CD8-positive, alpha-beta memory T cell (primary cell): ENCODE measurements around the gene CD300A. TPM values are rescaled to one million over a fixed set of nuclear protein-coding genes. Genes with fewer than 3 reads are reported as not detected.

Source experiments
- CTCF ChIA-PET: fragments of 350-600 bp; sonication (Branson Sonifier 250); formaldehyde crosslinking; loops from one replicate; lab custom pipeline; 2021; ENCODE audit warnings: antibody characterized with exemption; lab: Charles Lee
- POLR2A ChIA-PET: fragments of 350-600 bp; sonication (Branson Sonifier 250); formaldehyde crosslinking; loops from one replicate; lab custom pipeline; 2021; ENCODE audit warnings: antibody characterized with exemption; lab: Charles Lee
- DNase-seq, 5 donors: peaks; one replicate each; pipeline versions ENCODE4 v3.0.0 to v3.0.0-alpha.2; 2020 to 2022; ENCODE audit warnings: mixed read lengths in 1 of 5
- H3K27ac ChIP-seq: one replicate; pipeline ENCODE4 v1.7.0; 2013; ENCODE audit warnings: low read depth, mild to moderate bottlenecking, low read length, moderate library complexity
- H3K27me3 ChIP-seq: 2 replicates; pipeline ENCODE4 v1.7.0; 2013; ENCODE audit warnings: low read length, mild to moderate bottlenecking; ENCODE audit not compliant: insufficient read depth, poor library complexity, severe bottlenecking
- H3K36me3 ChIP-seq: 2 replicates; pipeline ENCODE4 v1.7.0; 2013; ENCODE audit warnings: mild to moderate bottlenecking, low read length, moderate library complexity; ENCODE audit not compliant: insufficient read depth
- H3K4me1 ChIP-seq: 2 replicates; pipeline ENCODE4 v1.7.0; 2013; ENCODE audit warnings: mild to moderate bottlenecking, low read length, moderate library complexity; ENCODE audit not compliant: insufficient read depth
- H3K4me3 ChIP-seq: 2 replicates; pipeline ENCODE4 v1.7.0; 2013; ENCODE audit warnings: mild to moderate bottlenecking, low read length
- H3K9me3 ChIP-seq: 2 replicates; pipeline ENCODE4 v1.7.0; 2013; ENCODE audit warnings: mild to moderate bottlenecking, low read length
- H3K27ac Mint-ChIP-seq, 8 donors: one replicate each; pipeline ENCODE4 v1.8.0; 2020 to 2021; ENCODE audit warnings: mixed read lengths in 8 of 8, mild to moderate bottlenecking in 6 of 8, inconsistent platforms in 3 of 8, moderate library complexity in 3 of 8
- H3K27me3 Mint-ChIP-seq, 2 donors: one replicate each; pipeline ENCODE4 v1.8.0; 2020 to 2021; ENCODE audit warnings: mixed read lengths in 2 of 2, mild to moderate bottlenecking in 1 of 2, moderate library complexity in 1 of 2
- H3K36me3 Mint-ChIP-seq, 3 donors: one replicate each; pipeline ENCODE4 v1.8.0; 2020 to 2021; ENCODE audit warnings: mixed read lengths in 3 of 3, inconsistent platforms in 1 of 3, mild to moderate bottlenecking in 1 of 3
- H3K4me1 Mint-ChIP-seq, 3 donors: one replicate each; pipeline ENCODE4 v1.8.0; 2020 to 2021; ENCODE audit warnings: mixed read lengths in 3 of 3, inconsistent platforms in 1 of 3, mild to moderate bottlenecking in 1 of 3
- H3K4me3 Mint-ChIP-seq, 7 donors: one replicate each; pipeline ENCODE4 v1.8.0; 2020 to 2021; ENCODE audit warnings: mixed read lengths in 7 of 7, mild to moderate bottlenecking in 6 of 7, moderate library complexity in 4 of 7, inconsistent platforms in 2 of 7
- H3K9me3 Mint-ChIP-seq, 5 donors: one replicate each; pipeline ENCODE4 v1.8.0; 2020 to 2022; ENCODE audit warnings: mixed read lengths in 5 of 5, mild to moderate bottlenecking in 3 of 5, moderate library complexity in 2 of 5, inconsistent platforms in 1 of 5
- polyA plus RNA-seq: library from polyadenylated mRNA; unstranded; fragments of 300-500 nt; fragmentation: Illumina TruSeq; gene quantifications from one replicate; pipeline ENCODE4 v1.2.3, GENCODE V29; 2021
- total RNA-seq, 2 experiments: library from RNA; stranded (reverse); gene quantifications; one replicate each; pipeline ENCODE4 v1.2.3, GENCODE V29; 2021

Gene CD300A
- total and polyA plus RNA-seq, 3 experiments from 2014 or later, result 3.1 to 121 (median 3.8) TPM

DNA sequence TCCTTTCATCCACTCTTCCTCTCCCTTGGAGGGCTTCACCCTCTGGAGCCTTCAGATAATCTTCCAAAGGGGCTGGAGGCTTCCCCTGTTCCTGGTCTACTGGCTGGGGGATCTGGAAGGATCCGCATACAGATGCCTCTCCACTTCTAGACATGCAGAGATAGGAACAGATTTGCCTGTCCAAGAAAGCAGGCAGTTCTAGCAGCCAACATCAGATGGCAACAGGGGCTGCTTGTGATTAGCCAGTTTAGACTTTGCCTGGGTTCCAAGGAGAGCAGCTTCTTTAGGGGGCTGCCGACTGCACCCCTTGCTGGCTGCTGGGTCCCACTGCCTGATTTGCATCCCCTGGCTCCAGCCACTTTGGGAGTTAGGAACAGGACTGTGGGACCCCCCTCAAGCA lies 6.2 kb upstream of the CD300A start:
- H3K9me3 ChIP-seq, result no peaks in the 10 kb centered on the region
- H3K4me3 Mint-ChIP-seq, result peak overlapping the region in 1 of 7 donors; percentile 37
- no peaks in the 10 kb centered on the region for H3K27me3 ChIP-seq
- H3K27me3 Mint-ChIP-seq, result peaks cover 0 to 4% of the 10 kb centered on the region in 2 donors
- H3K9me3 Mint-ChIP-seq, result no peaks in the 10 kb centered on the region
- POLR2A ChIA-PET, result no interaction called here
- no peak overlapping the region for H3K27ac ChIP-seq
- peaks cover 52% of the 10 kb centered on the region for H3K4me1 ChIP-seq
- H3K27ac Mint-ChIP-seq, result peak overlapping the region in 3 of 8 donors; percentile 21 to 81 (median 77)
- DNase-seq, result no peak
- CTCF ChIA-PET, result interaction anchor here (6.8 to 10.9 kb wide), 2 partner anchors 19 to 81 kb away, joined by 57 to 88 read pairs; no protein-coding TSS in a partner anchor
- H3K36me3 Mint-ChIP-seq, result no peaks in the 10 kb centered on the region
- H3K4me3 ChIP-seq, result no peak overlapping the region
- H3K4me1 Mint-ChIP-seq, result peaks cover 38 to 55% (median 46%) of the 10 kb centered on the region in 3 donors
- no peaks in the 10 kb centered on the region for H3K36me3 ChIP-seq

DNA sequence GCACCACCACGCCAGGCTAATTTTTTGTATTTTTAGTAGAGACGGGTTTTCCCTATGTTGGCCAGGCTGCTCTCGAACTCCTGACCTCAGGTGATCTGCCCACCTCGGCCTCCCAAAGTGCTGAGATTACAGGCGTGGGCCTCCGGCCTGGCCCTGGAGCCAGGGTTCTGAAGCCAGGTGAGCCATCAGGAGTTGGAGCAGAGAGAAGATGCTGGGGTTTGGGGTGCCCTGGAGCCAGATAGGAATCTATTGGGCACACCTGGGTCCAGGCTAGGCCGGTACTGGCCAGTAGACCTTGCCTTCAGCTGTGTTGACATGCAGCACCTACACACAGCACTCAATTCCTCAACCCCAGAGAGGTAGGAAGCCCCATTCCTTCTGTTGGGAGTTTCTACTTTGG lies 5.4 kb upstream of the CD300A start:
- no peaks in the 10 kb centered on the region for H3K9me3 ChIP-seq
- H3K4me3 ChIP-seq, result no peak overlapping the region
- Mint-ChIP-seq H3K36me3 (no peaks in the 10 kb centered on the region), H3K4me1 (peaks cover 33 to 52% (median 42%) of the 10 kb centered on the region in 3 donors), H3K4me3 (peak overlapping the region in 2 of 7 donors; percentile 15 to 77), H3K9me3 (no peaks in the 10 kb centered on the region), H3K27ac (peak overlapping the region in 4 of 8 donors; percentile 48 to 89 (median 58)), H3K27me3 (peaks cover 0 to 4% of the 10 kb centered on the region in 2 donors)
- no peak for DNase-seq
- H3K27ac ChIP-seq, result no peak overlapping the region
- peaks cover 59% of the 10 kb centered on the region for H3K4me1 ChIP-seq
- no peaks in the 10 kb centered on the region for H3K27me3 ChIP-seq
- no peaks in the 10 kb centered on the region for H3K36me3 ChIP-seq
- ChIA-PET POLR2A (no interaction called here), CTCF (interaction anchor here (1.0 to 10.9 kb wide), 2 partner anchors 11 to 81 kb away, joined by 3 to 88 read pairs; no protein-coding TSS in a partner anchor)

DNA sequence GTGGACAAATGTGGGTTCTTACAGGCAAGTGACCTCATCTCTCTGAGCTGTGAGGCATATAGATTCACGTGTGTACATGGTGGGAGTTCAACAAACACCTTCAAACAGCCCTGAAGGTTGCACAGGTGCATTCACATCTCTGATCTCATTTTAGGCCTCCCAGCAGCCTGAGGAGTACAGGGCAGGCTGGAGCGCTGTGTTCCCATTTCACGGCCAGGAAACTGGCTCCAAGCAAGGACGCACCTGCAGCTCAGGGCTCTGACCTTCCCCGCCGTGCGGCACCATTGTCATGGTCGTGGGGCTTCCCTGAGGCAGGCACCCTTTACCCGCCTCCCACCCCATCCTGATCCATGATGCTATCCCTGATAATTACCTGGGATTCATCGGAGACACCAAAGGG lies 4.8 kb upstream of the CD300A start:
- ChIA-PET CTCF (interaction anchor here (1.0 kb wide), 1 partner anchor 10 kb away, joined by 3 read pairs; no protein-coding TSS in a partner anchor), POLR2A (no interaction called here)
- Mint-ChIP-seq H3K27ac (peak overlapping the region in 5 of 8 donors; percentile 48 to 89 (median 61)), H3K27me3 (peaks cover 0 to 4% of the 10 kb centered on the region in 2 donors), H3K36me3 (peaks cover 0 to 3% (median 0%) of the 10 kb centered on the region in 3 donors), H3K4me1 (peaks cover 32 to 52% (median 40%) of the 10 kb centered on the region in 3 donors), H3K9me3 (no peaks in the 10 kb centered on the region), H3K4me3 (peak overlapping the region in 6 of 7 donors; percentile 17 to 77 (median 43))
- Histone ChIP-seq H3K4me3 (no peak overlapping the region), H3K9me3 (no peaks in the 10 kb centered on the region), H3K36me3 (no peaks in the 10 kb centered on the region), H3K4me1 (peaks cover 64% of the 10 kb centered on the region), H3K27me3 (no peaks in the 10 kb centered on the region), H3K27ac (no peak overlapping the region)
- no peak for DNase-seq

DNA sequence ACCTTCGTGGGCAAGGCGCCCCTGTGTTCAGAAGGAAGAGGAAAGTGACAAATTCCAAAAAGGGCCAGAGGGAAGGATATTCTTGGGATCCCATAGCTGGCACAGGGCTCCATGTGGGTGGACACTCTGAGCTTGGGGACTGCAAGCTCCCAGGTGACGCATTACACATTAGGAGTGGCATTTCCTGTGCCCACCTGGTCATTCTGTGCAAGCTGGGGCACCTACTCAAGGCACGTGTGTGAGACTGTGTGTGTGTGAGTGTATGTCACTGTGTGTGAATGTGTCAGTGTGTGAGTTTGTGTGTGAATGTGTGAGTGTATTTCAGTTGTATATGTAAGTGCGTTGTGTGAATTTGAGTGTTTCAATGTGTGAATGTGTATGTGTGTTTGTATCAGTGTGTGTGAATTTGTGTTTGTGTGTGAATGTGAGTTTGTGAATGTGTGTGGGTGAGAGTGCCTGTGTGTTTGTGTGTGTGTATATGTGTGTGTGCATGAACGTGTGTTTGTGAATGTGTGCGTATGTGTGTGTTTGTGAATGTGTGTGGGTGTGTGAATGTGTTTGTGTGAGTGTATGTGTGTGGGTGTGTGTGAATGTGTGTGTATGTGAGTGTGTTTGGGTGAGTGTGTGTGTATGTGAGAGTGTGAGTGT lies 1.6 kb upstream of the CD300A start:
- no peak for DNase-seq
- Mint-ChIP-seq H3K36me3 (peaks cover 0 to 9% (median 0%) of the 10 kb centered on the region in 3 donors), H3K27me3 (peaks cover 0 to 4% of the 10 kb centered on the region in 2 donors), H3K9me3 (no peaks in the 10 kb centered on the region), H3K27ac (no peak overlapping the region), H3K4me3 (no peak overlapping the region), H3K4me1 (peaks cover 31 to 41% (median 33%) of the 10 kb centered on the region in 3 donors)
- Histone ChIP-seq H3K4me3 (peak overlapping the region; percentile 64), H3K27ac (peak overlapping the region; percentile 22), H3K9me3 (no peaks in the 10 kb centered on the region), H3K4me1 (peaks cover 58% of the 10 kb centered on the region), H3K36me3 (no peaks in the 10 kb centered on the region), H3K27me3 (no peaks in the 10 kb centered on the region)
- ChIA-PET POLR2A (no interaction called here), CTCF (no interaction called here)

DNA sequence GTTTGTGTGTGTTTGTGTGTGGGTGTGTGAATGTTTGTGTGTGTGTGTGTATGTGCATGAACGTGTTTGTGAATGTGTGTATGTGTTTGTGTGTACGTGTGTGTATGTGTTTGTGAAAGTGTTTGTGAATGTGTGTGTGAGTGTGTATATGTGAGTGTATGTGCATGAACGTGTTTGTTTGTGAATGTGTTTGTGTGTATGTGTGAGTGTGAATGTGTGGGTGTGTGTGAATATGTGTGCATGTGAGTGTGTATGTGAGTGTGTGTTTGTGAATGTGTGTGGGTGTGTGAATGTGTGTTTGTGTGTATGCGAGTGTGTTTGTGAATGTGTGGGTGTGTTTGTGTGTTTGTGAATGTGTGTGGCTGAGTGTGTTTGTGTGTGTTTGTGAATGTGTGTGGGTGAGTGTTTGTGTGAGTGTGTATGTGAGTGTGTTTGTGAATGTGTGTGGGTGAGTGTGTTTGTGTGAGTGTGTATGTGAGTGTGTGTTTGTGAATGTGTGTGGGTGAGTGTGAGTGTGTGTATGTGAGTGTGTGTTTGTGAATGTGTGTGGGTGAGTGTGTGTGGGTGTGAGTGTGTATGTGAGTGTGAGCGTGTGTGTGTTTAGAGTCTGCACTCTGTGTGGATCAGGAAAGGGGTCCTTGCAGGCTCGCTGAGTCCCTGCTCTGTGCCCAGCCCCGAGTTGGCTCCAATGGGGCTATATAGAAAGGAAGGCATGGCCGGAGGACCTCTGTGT lies 890 bp upstream of the CD300A start:
- peaks cover 65% of the 10 kb centered on the region for H3K4me1 ChIP-seq
- CTCF ChIA-PET, result interaction anchor here (1.0 to 1.1 kb wide), 3 partner anchors 8 to 86 kb away, joined by 3 read pairs; no protein-coding TSS in a partner anchor
- POLR2A ChIA-PET, result interaction anchor here (1.2 kb wide), 1 partner anchor 179 kb away, joined by 3 read pairs; no protein-coding TSS in a partner anchor

DNA sequence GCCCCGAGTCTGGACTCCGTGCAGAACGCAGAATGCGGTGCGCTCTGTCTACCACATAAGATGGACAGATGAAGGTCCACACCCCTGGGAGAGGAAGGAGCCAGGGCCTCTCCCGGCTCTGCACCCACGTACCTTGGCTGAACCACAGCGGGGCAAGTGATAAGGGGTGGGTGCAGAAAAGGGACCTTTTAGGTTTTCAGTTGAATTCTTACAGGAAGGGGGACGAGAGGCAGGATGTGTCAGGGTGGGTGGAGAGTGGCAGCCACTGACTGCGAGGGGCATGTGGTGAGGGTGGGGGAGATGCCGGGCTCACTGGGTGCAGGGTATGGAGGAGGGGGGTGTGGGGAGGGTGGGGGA lies 372 bp downstream of the CD300A start:
- POLR2A ChIA-PET, result interaction anchor here (1.2 kb wide), 1 partner anchor 180 kb away, joined by 3 read pairs; no protein-coding TSS in a partner anchor
- Mint-ChIP-seq H3K27ac (no peak overlapping the region), H3K4me1 (peaks cover 34 to 43% (median 42%) of the 10 kb centered on the region in 3 donors), H3K36me3 (peaks cover 0 to 21% (median 0%) of the 10 kb centered on the region in 3 donors), H3K4me3 (no peak overlapping the region), H3K9me3 (no peaks in the 10 kb centered on the region), H3K27me3 (peaks cover 0 to 4% of the 10 kb centered on the region in 2 donors)
- CTCF ChIA-PET, result interaction anchor here (1.0 to 1.1 kb wide), 3 partner anchors 9 to 88 kb away, joined by 3 read pairs; no protein-coding TSS in a partner anchor
- Histone ChIP-seq H3K9me3 (no peaks in the 10 kb centered on the region), H3K4me3 (peak overlapping the region; percentile 64), H3K27me3 (no peaks in the 10 kb centered on the region), H3K27ac (peak overlapping the region; percentile 44), H3K36me3 (no peaks in the 10 kb centered on the region), H3K4me1 (peaks cover 61% of the 10 kb centered on the region)
- peak in 2 of 5 donors; percentile 56 to 58 for DNase-seq

More for the DNA sequence above, 890 bp upstream of the CD300A start:
- no peaks in the 10 kb centered on the region for H3K9me3 Mint-ChIP-seq
- Histone ChIP-seq H3K4me3 (peak overlapping the region; percentile 64), H3K36me3 (no peaks in the 10 kb centered on the region), H3K27ac (peak overlapping the region; percentile 44), H3K9me3 (no peaks in the 10 kb centered on the region), H3K27me3 (no peaks in the 10 kb centered on the region)
- DNase-seq, result no peak
- peaks cover 32 to 41% (median 35%) of the 10 kb centered on the region in 3 donors for H3K4me1 Mint-ChIP-seq
- peaks cover 0 to 4% of the 10 kb centered on the region in 2 donors for H3K27me3 Mint-ChIP-seq
- no peak overlapping the region for H3K27ac Mint-ChIP-seq
- H3K36me3 Mint-ChIP-seq, result peaks cover 0 to 15% (median 0%) of the 10 kb centered on the region in 3 donors
- H3K4me3 Mint-ChIP-seq, result no peak overlapping the region

DNA sequence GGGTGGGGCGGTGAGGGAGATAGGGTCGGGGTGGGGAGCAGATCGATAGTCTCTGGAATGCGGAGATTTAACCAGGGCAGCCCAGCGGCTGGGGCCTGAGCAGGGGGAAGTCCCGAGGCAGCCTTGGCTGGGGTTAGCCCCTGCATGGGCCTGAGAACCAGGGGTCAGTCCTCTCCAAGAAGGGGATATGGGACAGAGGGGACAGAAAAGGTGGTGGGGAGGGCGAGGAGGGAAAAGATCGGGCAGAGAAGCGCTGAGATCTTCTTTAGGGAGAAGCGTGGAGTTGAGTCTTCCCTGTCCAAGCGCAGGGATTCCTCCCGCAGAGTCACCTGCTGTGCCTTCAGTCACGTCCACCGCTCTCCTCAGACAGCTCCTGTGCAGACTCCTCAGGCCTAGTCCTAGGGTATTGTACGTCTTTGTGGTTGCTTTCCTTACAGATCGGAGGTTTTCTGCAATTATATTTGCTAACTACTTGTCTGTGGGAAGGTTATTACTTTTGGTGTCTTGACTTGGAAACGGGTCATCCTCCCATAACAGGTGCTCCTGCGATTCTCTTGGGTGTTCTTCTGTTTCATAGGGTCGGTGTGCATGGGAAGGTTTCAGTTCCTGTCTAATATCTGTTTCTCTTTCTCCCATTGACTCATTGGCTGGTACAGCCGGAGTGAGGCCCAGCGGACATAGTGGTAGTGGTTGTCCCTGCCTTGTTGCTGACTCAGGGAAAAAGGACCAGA lies 952 bp downstream of the CD300A start:
- Mint-ChIP-seq H3K27ac (peak overlapping the region in 5 of 8 donors; percentile 16 to 95 (median 82)), H3K27me3 (peaks cover 0 to 4% of the 10 kb centered on the region in 2 donors), H3K4me1 (peaks cover 38 to 48% (median 43%) of the 10 kb centered on the region in 3 donors), H3K36me3 (peaks cover 0 to 24% (median 0%) of the 10 kb centered on the region in 3 donors), H3K9me3 (no peaks in the 10 kb centered on the region), H3K4me3 (peak overlapping the region in 1 of 7 donors; percentile 81)
- Histone ChIP-seq H3K27me3 (no peaks in the 10 kb centered on the region), H3K9me3 (no peaks in the 10 kb centered on the region), H3K4me1 (peaks cover 55% of the 10 kb centered on the region), H3K36me3 (no peaks in the 10 kb centered on the region), H3K27ac (peak overlapping the region; percentile 45), H3K4me3 (peak overlapping the region; percentile 21)
- no peak for DNase-seq
- ChIA-PET CTCF (interaction anchor here (1.0 kb wide), 1 partner anchor 8 kb away, joined by 3 read pairs; no protein-coding TSS in a partner anchor), POLR2A (no interaction called here)
